H1 (cell line): ENCODE results near the gene DKK1. TPM values are rescaled to one million over a fixed set of nuclear protein-coding genes. Genes with fewer than 3 reads are reported as not detected.

Experiments
- E2F6 ChIP-seq: IDR thresholded peaks from 2 replicates; pipeline ENCODE4 v1.6.1; 2012; ENCODE audit warnings: inconsistent platforms
- HDAC2 ChIP-seq, 2 experiments: fragments of 300-600 bp in 1 of 2; sonication (generic) in 1 of 2; IDR thresholded peaks; 2 replicates each; pipeline ENCODE4 v1.6.1; 2011 to 2012; ENCODE audit warnings: low read depth in 2 of 2, low read length in 2 of 2, mild to moderate bottlenecking in 2 of 2, moderate library complexity in 2 of 2, borderline replicate concordance in 1 of 2, inconsistent platforms in 1 of 2
- SRF ChIP-seq: IDR thresholded peaks from 2 replicates; pipeline ENCODE4 v1.6.1; 2011; ENCODE audit warnings: mild to moderate bottlenecking, low read depth, low read length, moderate library complexity
- TAF7 ChIP-seq: optimal IDR thresholded peaks from 2 replicates; pipeline ENCODE3; 2011; ENCODE audit warnings: low read depth, mild to moderate bottlenecking, inconsistent platforms, low read length, moderate library complexity, borderline replicate concordance
- YY1 ChIP-seq: IDR thresholded peaks from 2 replicates; pipeline ENCODE4 v1.6.1; 2011; ENCODE audit warnings: low read depth, mild to moderate bottlenecking, low read length
- polyA plus RNA-seq, 7 experiments: library from polyadenylated mRNA; depleted of rRNA in 3 of 7; stranded (reverse) in 5 of 7; unstranded in 2 of 7; fragments of >200 nt in 5 of 7; fragments of 200-250 nt in 2 of 7; gene quantifications; 1 replicate in 5 of 7; 2 replicates in 1 of 7; 4 replicates in 1 of 7; pipeline versions ENCODE4 v1.2.1 to v1.2.3, GENCODE V29; 2011 to 2013; ENCODE audit warnings: missing spikeins in 2 of 7, mixed read lengths in 2 of 7
- total RNA-seq: library from RNA; stranded (reverse); fragmentation: NEBNext Ultra II Directional; extraction: Animal tissue kit (Norgen Biotek cat#: 25700); gene quantifications from 2 replicates; pipeline ENCODE4 v1.2.1, GENCODE V29; 2021

Gene DKK1
- total and polyA plus RNA-seq, 2 of the 8 experiments (the other 6 are each of a cell fraction or from before 2014, with no cell fraction given): 0.36 to 0.61 TPM

GRCh38 chr10:52284416-52285013 lies 29.6 kb upstream of the DKK1 start (continued):
- TF ChIP-seq TAF7 (no peak), SRF (no peak), YY1 (no peak), HDAC2 (IDR thresholded peaks at IDR 0.05; ENCODE audit: borderline replicate concordance in 1 of 2, low read depth in 2 of 2, low read length in 2 of 2) (no peak), E2F6 (no peak)
